ENCODE results near the gene PEX11A.

DNA sequence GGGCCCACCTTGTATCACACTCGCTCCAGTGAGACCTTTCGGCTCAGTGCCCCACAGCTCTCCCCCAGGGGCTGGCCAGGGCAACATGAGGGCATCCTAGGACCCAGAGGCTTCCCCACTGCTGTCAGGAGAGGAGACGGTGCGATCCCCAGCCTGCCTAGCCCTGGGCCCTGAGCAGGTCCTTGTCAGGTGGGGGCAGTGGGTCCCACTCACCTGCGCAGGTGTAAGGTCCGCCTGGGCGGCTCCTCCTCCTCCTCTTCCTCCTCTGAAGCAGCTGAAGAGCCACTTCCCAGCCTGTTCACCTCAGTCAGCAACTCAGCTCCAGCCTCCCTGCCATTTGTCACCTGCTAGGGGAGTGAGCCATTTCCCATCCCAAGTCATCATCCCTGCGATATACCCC is 44.9 kb downstream of the PEX11A start:
- TF ChIP-seq, protein P1, sequence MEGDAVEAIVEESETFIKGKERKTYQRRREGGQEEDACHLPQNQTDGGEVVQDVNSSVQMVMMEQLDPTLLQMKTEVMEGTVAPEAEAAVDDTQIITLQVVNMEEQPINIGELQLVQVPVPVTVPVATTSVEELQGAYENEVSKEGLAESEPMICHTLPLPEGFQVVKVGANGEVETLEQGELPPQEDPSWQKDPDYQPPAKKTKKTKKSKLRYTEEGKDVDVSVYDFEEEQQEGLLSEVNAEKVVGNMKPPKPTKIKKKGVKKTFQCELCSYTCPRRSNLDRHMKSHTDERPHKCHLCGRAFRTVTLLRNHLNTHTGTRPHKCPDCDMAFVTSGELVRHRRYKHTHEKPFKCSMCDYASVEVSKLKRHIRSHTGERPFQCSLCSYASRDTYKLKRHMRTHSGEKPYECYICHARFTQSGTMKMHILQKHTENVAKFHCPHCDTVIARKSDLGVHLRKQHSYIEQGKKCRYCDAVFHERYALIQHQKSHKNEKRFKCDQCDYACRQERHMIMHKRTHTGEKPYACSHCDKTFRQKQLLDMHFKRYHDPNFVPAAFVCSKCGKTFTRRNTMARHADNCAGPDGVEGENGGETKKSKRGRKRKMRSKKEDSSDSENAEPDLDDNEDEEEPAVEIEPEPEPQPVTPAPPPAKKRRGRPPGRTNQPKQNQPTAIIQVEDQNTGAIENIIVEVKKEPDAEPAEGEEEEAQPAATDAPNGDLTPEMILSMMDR (IDR thresholded peaks at IDR 0.05), result no peak
- TF ChIP-seq POLR2A (IDR thresholded peaks at IDR 0.05), result no peak

Measured in Peyer's patch (tissue), 4 donors.